GM21360 (cell line): Measurements from ENCODE around the gene C9orf43.
"Not testable (repeated sequence)": the region's sequence is repeated elsewhere in the genome, so short reads cannot be mapped to it uniquely, and the experiment has no call there.

Source experiments
- ATAC-seq: cut with Tn5 transposase; IDR thresholded peaks from one replicate; pipeline ENCODE4 v1.9.1; 2021; ENCODE audit warnings: mild to moderate bottlenecking, moderate library complexity; ENCODE audit not compliant: unreplicated experiment

Gene C9orf43

DNA sequence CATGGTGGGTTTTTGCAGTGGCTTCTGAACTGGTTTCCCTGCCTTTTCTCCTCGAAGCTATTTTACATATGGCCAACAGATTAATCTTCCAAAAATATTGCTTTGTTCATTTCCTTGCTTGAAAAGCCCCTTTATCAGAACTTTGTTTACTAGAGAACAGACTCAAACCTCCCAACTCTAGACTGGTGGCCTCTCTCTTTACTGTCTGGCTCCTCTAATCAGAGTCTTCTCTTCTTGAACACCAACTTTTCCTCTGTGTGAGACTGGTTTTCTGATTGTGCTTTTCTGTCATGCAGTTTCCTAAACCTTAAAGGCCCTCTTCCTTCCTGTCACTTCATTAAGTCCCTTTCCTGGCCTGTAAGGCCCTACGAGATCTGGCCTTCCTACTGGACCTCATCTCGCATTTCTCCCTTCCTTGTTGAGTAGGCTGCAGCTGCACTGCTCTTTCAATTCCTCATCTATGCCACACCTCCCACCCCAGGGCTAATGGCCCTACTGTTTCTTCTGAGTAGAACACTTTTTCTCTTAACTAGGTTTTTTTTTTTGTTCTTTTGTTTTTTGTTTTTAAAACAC, 5.7 kb downstream of the C9orf43 start:
- peak; percentile 91 for ATAC-seq

DNA sequence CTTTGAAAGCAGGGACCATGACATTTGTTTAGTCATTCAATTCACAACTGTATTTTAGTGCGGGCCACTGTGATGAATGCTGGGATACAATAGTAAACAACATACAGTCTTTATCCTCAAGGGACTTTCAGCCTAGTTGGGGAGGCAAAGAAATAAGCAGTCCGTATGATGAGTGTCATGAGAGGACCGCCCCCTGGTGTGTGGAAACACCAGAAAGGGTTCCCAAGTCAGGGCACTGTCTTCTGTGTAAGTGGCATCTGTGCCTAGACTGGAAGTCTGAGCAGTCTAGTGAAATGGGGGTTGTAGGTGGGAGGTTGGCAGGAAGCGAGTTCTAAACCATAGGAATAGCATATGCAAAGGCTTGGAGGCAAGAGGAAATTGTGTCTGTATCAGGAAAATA, 6.8 kb downstream of the C9orf43 start:
- no peak for ATAC-seq

DNA sequence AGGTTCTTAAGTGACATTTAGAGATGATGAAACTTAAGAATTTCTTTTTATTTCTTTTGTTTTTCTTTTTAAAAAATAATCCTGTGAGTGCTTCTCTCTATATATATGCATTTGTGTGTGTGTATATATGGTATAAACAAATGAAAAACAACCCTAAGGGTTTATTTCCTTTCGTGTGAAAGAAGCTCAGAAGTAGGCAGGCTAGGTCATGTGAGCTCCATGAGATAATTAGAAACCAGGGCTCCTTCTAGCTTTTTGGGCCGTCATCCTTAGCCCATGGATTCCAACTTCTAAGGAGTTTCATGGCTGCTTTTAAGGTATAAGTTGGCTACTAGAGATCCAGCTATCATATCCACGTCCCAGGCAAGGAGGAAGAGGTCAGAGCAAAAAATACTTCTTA, 11.2 kb downstream of the C9orf43 start:
- ATAC-seq, result no peak

DNA sequence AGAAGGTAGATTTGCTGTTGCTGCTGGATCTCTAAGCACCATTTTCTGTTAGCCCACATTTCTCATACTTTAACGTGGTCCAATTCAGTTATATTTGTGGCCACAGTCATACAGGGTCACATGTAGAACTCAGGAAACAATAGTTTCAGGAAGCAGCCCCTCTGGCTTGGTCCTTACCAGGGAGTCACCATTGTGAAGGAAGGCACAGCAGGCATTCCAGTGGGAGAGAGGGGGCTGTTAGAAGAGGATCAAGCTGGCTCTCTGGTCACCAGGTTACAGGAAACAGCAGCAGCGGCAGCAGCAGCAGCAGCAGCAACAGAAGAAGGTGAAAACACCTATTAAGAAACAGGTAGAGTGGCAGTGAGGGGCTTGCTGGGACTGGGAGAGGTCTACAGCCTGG, 14.5 kb downstream of the C9orf43 start:
- ATAC-seq, result no peak

DNA sequence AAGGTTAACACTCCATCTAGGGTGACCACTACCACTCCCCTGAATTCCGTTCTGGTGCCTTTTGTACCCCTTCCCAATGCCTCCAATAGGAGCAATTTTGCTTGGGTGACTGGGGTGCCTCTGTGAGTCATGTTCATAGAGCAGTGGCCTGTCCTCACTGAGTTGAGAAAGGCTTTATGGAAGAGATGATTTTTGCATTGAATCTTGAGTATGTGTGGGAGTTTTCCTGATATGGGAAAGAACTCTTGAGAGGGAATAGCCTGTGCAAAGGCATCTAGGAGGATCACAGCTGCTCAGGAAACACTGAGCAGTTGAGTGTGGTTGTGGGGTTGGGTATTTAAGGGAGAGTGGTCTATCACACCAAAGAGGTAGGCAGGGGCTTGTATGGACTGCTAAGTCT, 16.2 kb downstream of the C9orf43 start:
- no peak for ATAC-seq

GRCh38 chr9:113427629-113428028, 17.1 kb downstream of the C9orf43 start:
- ATAC-seq, result no peak

DNA sequence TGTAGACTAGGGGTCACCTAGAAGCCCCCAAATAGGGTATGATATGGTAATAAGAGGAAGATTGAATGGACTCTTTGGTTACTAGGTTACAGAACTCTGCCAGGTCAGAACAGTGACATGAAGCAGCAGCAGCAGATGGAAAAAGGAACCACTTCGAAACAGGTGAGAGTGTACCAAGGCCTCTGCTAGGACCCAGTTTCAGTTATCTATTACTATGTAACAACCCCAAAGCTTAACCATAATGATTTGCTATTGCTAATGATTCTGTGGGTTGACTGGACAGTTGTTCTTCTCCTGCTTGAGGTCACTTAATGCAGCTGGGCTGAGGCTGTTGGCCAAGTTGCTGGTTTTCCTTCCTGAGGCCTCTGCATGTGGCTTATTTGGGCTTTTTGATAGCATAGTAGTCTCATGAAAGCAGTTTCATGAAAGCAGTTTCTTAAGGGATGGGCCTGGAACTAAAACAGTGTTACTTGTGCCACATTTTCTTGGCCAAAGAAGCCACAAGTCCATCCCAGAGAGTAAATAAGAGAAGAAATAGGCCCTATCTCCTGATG, 17.6 kb downstream of the C9orf43 start:
- no peak for ATAC-seq

DNA sequence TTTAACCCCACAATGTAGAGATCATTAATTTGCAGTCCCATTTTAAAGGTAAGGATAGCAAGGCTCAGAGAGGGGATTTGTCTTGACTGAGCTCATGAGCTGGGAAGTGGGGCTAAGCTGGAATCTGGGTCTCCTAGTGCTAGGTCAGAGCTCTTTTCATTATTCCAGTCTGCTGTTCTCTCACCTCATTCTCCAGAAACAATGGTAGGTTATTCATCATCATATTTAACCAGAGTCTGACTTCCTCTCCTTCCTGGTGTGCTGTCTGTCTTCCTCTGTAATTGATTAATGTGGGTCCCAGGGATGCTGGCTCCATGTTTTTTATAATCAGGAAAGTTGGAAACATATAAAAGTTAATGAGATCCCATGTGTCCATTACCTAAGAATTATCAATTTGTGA, 20.6 kb downstream of the C9orf43 start:
- no peak for ATAC-seq

GRCh38 chr9:113436728-113437515, 26.4 kb downstream of the C9orf43 start:
- no peak for ATAC-seq

DNA sequence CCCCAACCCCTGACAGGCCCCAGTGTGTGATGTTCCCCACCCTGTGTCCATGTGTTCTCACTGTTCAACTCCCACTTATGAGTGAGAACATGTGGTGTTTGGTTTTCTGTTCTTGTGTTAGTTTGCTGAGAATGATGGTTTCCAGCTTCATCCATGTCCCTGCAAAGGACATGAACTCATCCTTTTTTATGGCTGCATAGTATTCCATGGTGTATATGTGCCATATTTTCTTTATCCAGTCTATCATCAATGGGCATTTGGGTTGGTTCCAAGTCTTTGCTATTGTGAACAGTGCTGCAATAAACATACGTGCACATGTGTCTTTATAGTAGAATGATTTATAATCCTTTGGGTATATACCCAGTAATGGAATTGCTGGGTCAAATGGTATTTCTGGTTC, 27.2 kb downstream of the C9orf43 start:
- ATAC-seq, result not testable (repeated sequence)

- no peak for ATAC-seq
These were observed 34.2 kb downstream of the C9orf43 start for GRCh38 chr9:113444736-113445135.

DNA sequence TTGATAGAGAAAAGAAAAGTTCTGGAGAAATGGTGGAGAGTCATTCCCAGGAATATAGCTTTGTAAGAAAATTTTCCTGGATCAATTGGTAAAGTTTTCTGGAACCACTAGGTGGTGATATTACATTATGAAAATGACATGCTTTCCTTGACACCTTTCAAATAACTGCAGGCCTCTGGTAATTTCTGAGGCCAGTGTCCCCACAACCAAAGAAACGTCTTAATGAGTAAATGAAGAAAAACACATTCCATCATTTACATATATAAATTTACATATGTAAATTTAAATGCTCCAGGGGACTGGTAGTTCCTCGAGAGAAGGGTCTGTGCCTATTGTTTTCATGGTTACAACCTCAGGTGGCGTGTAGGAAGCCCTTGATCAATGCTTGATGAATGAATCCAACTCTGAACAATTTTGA, 35.8 kb downstream of the C9orf43 start:
- no peak for ATAC-seq

DNA sequence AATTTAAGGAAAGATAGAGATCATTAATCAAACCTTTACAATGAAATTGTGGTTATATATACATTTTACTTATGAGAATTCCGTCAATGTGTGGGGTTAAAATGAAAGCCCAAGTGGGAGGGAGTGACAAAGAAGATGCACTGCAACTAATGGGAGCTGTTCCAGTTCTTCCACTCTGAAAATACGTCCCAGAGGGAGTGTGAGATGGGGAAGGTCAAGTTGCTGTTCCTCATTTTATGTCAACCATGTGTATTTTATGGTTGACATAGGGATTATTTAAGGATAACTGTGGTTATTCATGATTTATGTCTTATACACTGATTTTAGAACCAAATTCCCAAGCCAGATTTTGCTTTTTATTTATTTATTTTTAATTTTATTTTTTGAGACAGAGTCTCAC, 38.8 kb downstream of the C9orf43 start:
- ATAC-seq, result no peak

DNA sequence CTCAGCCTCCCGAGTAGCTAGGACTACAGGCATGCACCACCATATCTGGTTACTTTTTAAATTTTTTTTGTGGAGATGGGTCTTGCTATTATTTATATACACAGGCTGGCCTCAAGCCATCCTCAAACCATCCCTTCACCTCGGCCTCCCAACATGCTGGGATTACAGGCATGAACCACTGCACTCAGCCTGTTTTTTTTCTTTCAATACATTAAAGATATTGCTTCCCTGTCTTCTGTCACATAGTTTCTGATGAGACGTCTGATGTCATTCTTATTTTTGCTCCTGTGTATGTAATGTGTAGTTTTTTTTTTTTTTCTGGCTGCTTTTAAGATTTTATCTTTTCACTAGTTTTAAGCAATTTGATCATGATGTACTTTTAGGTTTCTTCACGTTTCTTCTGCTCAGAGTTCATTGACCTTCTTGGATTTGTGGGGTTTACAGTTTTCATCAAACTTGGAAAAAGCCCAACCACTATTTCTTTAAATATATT, 41.6 kb downstream of the C9orf43 start:
- no peak for ATAC-seq

DNA sequence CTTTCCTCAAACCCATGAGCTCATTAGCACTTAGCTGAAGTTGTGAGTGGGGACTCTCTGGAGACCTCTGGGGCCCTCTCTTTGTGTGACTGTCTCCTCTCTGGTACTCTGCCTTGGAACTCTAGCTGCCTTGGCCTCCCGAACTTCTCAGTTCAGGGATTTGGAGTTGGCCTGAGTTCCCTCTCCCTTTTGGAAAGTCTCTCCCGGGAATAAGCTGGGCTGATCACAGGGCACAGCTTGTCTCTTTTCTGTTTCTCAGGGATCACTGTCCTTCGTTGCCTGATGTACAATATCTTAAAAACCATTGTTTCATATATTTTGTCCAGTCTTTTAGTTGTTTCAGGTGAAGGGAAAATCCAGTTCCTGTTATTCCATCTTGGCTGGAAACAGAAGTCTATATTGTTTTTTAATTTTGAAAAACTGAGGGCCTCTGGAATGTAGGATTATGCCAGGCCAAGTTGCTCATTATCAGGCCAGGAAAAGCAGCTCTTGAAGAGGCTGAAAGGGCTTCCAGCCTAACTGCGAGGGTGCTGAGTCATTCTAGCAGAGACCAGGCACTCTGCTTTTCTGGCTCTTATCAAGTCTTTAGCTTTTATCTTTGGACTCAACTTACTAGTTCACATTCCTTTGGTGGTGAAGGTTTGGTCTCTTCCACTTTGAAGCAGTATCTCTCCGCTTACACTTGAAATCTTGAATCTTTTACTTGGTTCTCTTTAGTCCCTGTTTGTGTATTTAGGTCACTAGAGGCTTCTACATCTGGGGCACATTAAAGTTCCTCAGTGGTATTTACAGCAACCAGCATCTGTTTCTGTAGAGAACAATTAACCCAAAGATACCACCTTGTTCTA, 44.6 kb downstream of the C9orf43 start:
- ATAC-seq, result no peak

DNA sequence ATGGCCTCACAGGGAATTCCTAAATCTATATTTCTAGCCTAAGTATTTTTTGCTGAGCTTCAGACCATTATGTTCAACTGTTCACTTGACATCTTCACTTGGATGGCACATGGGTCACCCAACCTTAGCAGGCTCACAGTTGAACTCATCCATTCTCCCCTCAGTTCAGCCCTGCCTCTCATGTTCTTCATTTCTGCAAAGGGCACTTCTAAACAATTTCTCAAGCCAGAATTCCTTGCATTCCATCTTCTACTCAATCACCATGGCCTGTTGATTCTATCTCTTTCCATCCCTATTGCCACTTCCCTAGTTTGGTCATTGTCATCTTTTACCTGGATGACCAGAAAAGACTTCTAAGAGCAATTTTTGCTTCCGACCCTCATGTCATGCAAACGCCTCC, 45.7 kb downstream of the C9orf43 start:
- ATAC-seq, result no peak

GRCh38 chr9:113461285-113461684, 50.7 kb downstream of the C9orf43 start:
- ATAC-seq, result no peak

GRCh38 chr9:113461943-113462342, 51.4 kb downstream of the C9orf43 start:
- ATAC-seq, result no peak

- no peak for ATAC-seq
These were observed 52.3 kb downstream of the C9orf43 start for GRCh38 chr9:113462781-113463286.

DNA sequence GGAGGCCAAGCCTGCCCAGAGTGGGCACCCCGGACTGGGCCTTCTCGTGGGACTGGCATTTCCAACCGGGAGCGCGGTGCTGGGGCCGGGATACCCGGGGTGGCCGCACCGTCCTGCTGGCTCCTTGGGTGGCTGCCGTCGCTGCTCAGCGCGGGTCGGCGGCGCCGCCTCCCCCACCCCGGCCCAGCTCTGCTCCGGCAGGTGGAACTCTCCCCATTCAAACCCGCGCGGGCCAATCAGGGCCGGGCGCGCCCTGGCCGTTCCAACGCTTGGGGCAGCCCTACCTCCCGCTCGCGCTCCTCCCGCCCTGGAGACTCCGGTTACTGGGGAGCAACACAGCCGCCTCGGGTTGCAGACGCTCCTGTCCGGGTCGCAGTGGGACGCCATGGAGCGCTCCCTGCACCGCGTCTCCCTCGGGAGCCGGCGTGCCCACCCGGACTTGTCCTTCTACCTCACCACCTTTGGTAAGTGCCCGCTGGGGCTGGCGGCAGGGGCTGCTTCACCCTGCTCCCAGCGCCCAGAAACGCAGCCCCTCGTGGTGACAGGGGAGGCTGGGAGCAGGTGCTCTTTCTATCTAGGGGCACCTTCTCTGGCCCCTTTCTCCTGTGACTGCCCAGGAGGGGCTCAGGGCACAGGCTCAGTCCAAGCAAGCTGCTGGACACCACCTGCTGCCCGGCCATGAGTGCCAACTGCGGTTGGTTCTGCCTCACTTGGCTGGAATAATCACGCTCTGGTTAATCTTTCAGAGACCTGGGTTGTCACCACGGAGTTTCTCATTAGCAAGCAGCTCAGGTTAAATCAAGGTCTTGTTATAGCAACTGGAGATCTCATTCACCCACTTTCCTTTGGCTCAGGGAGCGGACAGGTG, 53.1 kb downstream of the C9orf43 start, which contains the start of gene RGS3:
Gene RGS3 (plus strand): TSS at position 310 of the 868 bp plus-strand sequence. CDS start 76 bp downstream, at position 386.
- ATAC-seq, result no peak
